Endothelial cell of umbilical vein (primary cell): ENCODE results near the gene LUC7L. TPM values are rescaled to one million over a fixed set of nuclear protein-coding genes. Genes with fewer than 3 reads are reported as not detected.

Source experiments
- BruUV-seq: library from RNA; stranded (reverse); fragments of 400-500 nt; replicated peaks from 2 replicates; lab custom pipeline; 2021; lab: Mats Ljungman, UMichigan
- CTCF ChIA-PET: fragments of 300-600, 350-600 bp; sonication (Branson Sonifier 250); formaldehyde crosslinking; loops from one replicate; lab custom pipeline; 2021; ENCODE audit warnings: antibody characterized with exemption, inconsistent platforms; lab: Charles Lee
- POLR2A ChIA-PET: fragments of 300-600, 350-600 bp; sonication (Branson Sonifier 250); formaldehyde crosslinking; loops from one replicate; lab custom pipeline; 2021; ENCODE audit warnings: antibody characterized with exemption, inconsistent platforms; lab: Charles Lee
- DNase-seq: peaks from one replicate; pipeline ENCODE4 v3.0.0-alpha.2; 2011; ENCODE audit warnings: low read depth, low spot score
- FAIRE-seq: peaks from 2 replicates; lab custom pipeline; 2011; peaks lifted over from hg19 to GRCh38; lab: Jason Lieb, UNC
- H2AFZ ChIP-seq: 2 replicates; pipeline ENCODE4 v1.6.0; 2012; ENCODE audit warnings: low read depth, low read length, control low read depth, inconsistent platforms
- H3K27ac ChIP-seq: 2 replicates; pipeline ENCODE4 v1.5.1; 2011; ENCODE audit warnings: low read depth, mild to moderate bottlenecking, control low read depth, low read length, moderate library complexity; ENCODE audit not compliant: insufficient read depth
- H3K27me3 ChIP-seq, 2 experiments: 2 replicates each; pipeline versions ENCODE4 v1.6.0 to v1.6.1; 2011; ENCODE audit warnings: low read length in 2 of 2, mixed read lengths in 1 of 2; ENCODE audit not compliant: control insufficient read depth in 2 of 2, insufficient read depth in 2 of 2
- H3K36me3 ChIP-seq, 2 experiments: 2 replicates in 1 of 2; 3 replicates in 1 of 2; pipeline ENCODE4 v1.5.1; 2011; ENCODE audit warnings: low read length in 2 of 2, mild to moderate bottlenecking in 1 of 2, moderate library complexity in 1 of 2; ENCODE audit not compliant: control insufficient read depth in 2 of 2, insufficient read depth in 2 of 2; ENCODE audit errors: extremely low read depth in 1 of 2
- H3K4me1 ChIP-seq: 3 replicates; pipeline ENCODE4 v1.5.1; 2011; ENCODE audit warnings: mild to moderate bottlenecking, low read length; ENCODE audit not compliant: control insufficient read depth, insufficient read depth; ENCODE audit errors: extremely low read depth
- H3K4me2 ChIP-seq: 2 replicates; pipeline ENCODE4 v1.6.1; 2011; ENCODE audit warnings: low read length, control low read depth, mixed read lengths; ENCODE audit not compliant: insufficient read depth
- H3K4me3 ChIP-seq, 3 experiments: fragments of 200-600 bp in 1 of 3; sonication (generic), shearing (Covaris generic) in 1 of 3; replicated peaks in 1 of 3; 2 replicates each; pipeline ENCODE4 v1.5.1; 2011 to 2016; ENCODE audit warnings: control low read depth in 3 of 3, low read length in 3 of 3, mild to moderate bottlenecking in 2 of 3, inconsistent platforms in 1 of 3, low read depth in 1 of 3, moderate library complexity in 1 of 3; ENCODE audit not compliant: insufficient read depth in 1 of 3
- H3K79me2 ChIP-seq: 2 replicates; pipeline ENCODE4 v1.6.0; 2012; ENCODE audit warnings: low read length, inconsistent platforms; ENCODE audit not compliant: control insufficient read depth, insufficient read depth
- H3K9ac ChIP-seq: replicated peaks from 2 replicates; pipeline ENCODE3; 2011; ENCODE audit warnings: low read length, control low read depth; ENCODE audit not compliant: insufficient read depth; ENCODE audit errors: extremely low read depth
- H3K9me1 ChIP-seq: replicated peaks from 3 replicates; pipeline ENCODE4 v1.6.0; 2011; ENCODE audit warnings: mild to moderate bottlenecking, low read length; ENCODE audit not compliant: control insufficient read depth, insufficient read depth; ENCODE audit errors: extremely low read depth
- H3K9me3 ChIP-seq: replicated peaks from 2 replicates; pipeline ENCODE4 v1.5.1; 2012; ENCODE audit warnings: low read length, inconsistent platforms; ENCODE audit not compliant: control insufficient read depth, insufficient read depth
- H4K20me1 ChIP-seq: replicated peaks from 2 replicates; pipeline ENCODE3; 2011; ENCODE audit warnings: mild to moderate bottlenecking, low read length; ENCODE audit not compliant: control insufficient read depth, insufficient read depth; ENCODE audit errors: extremely low read depth
- CTCF ChIP-seq, 2 donors: IDR thresholded peaks; 1 replicate in 1 of 2; 2 replicates in 1 of 2; pipeline ENCODE4 v1.5.1; 2011; ENCODE audit warnings: low read length in 2 of 2, mild to moderate bottlenecking in 2 of 2, moderate library complexity in 2 of 2, control low read depth in 1 of 2, inconsistent platforms in 1 of 2, low read depth in 1 of 2; ENCODE audit not compliant: insufficient read depth in 1 of 2; ENCODE audit errors: extremely low read depth in 1 of 2
- EZH2 ChIP-seq: IDR thresholded peaks from 2 replicates; pipeline ENCODE4 v1.6.1; 2012; ENCODE audit warnings: borderline replicate concordance, low read depth, mild to moderate bottlenecking, moderate library complexity, low read length, inconsistent platforms; ENCODE audit not compliant: severe bottlenecking
- FOS ChIP-seq: IDR thresholded peaks from 2 replicates; pipeline ENCODE4 v1.6.1; 2011; ENCODE audit warnings: mild to moderate bottlenecking, low read length, moderate library complexity, borderline replicate concordance; ENCODE audit not compliant: insufficient read depth
- GATA2 ChIP-seq: IDR thresholded peaks from 2 replicates; pipeline ENCODE4 v1.7.0; 2011; ENCODE audit warnings: low read depth, mild to moderate bottlenecking, moderate library complexity, mixed read lengths, low read length; ENCODE audit not compliant: insufficient read length, insufficient read depth
- JUN ChIP-seq: IDR thresholded peaks from 2 replicates; pipeline ENCODE4 v1.6.1; 2011; ENCODE audit warnings: borderline replicate concordance, low read depth; ENCODE audit not compliant: insufficient read length, insufficient read depth
- MAX ChIP-seq: IDR thresholded peaks from 2 replicates; pipeline ENCODE4 v1.6.1; 2011; ENCODE audit not compliant: insufficient read depth, insufficient read length
- MYC ChIP-seq: IDR thresholded peaks from one replicate; pipeline ENCODE4 v1.6.1; 2011; ENCODE audit warnings: mild to moderate bottlenecking, low read depth, low read length
- POLR2A ChIP-seq: IDR thresholded peaks from 2 replicates; pipeline ENCODE4 v1.6.1; 2012; ENCODE audit warnings: low read depth, mild to moderate bottlenecking, control low read depth, low read length
- POLR2AphosphoS5 ChIP-seq: IDR thresholded peaks from 2 replicates; pipeline ENCODE4 v1.6.1; 2012; ENCODE audit warnings: low read depth, mild to moderate bottlenecking, control low read depth, low read length, moderate library complexity; ENCODE audit not compliant: insufficient read depth
- dilution Hi-C: fragments of 300-500 bp; cut with MboI; formaldehyde crosslinking; loops from one replicate; pipeline ENCODE4 v1.15.0; 2019; ENCODE audit warnings: low sequenced_read_pairs; ENCODE audit not compliant: extremely low pct_ligation_motif_present
- intact Hi-C: fragments of 100-400 bp; cut with micrococcal nuclease; formaldehyde crosslinking; loops from one replicate; pipeline ENCODE4 v1.10.0; 2022
- polyA plus RNA-seq, 4 experiments: library from polyadenylated mRNA; depleted of rRNA in 3 of 4; stranded (reverse) in 3 of 4; unstranded in 1 of 4; fragments of >200 nt; gene quantifications; 2 replicates each; pipeline versions ENCODE4 v1.2.1 to v1.2.3, GENCODE V29; 2011 to 2012; ENCODE audit warnings: missing spikeins in 1 of 4
- total RNA-seq: library from RNA; stranded (reverse); gene quantifications from 2 replicates; pipeline ENCODE4 v1.2.3, GENCODE V29; 2021

Gene LUC7L
- total and polyA plus RNA-seq, 2 donors (not counting 3 experiments of a cell fraction or from before 2014, with no cell fraction given), result 75.4 to 94.7 TPM

GRCh38 chr16:143047-143446 is 86.2 kb downstream of the LUC7L start:
- TF ChIP-seq CTCF (IDR thresholded peaks at IDR 0.05; ENCODE audit: extremely low read depth in 1 of 2, insufficient read depth in 1 of 2, low read depth in 1 of 2, low read length in 2 of 2), result no peak
- TF ChIP-seq GATA2, result no peak
- TF ChIP-seq EZH2, result no peak
- no peak for TF ChIP-seq MAX
- no peak for TF ChIP-seq MYC
- no peak for TF ChIP-seq POLR2A
- TF ChIP-seq FOS, result no peak
- no peak for TF ChIP-seq POLR2AphosphoS5
- no peak for TF ChIP-seq JUN
- Histone ChIP-seq H3K79me2 (peaks cover under 1% of the 10 kb centered on the region), H4K20me1 (no peaks in the 10 kb centered on the region), H3K27ac (no peak overlapping the region), H3K36me3 (no peaks in the 10 kb centered on the region), H3K9ac (no peak overlapping the region), H3K9me3 (no peaks in the 10 kb centered on the region), H3K9me1 (no peaks in the 10 kb centered on the region), H3K4me2 (no peak overlapping the region), H3K27me3 (no peaks in the 10 kb centered on the region), H2AFZ (no peak overlapping the region), H3K4me1 (no peaks in the 10 kb centered on the region), H3K4me3 (no peak overlapping the region)
- intact Hi-C loops, result no loop called here
- DNase-seq (no peak), FAIRE-seq (no peak)
- BruUV-seq, result no TSS peak
- dilution Hi-C loops, result no loop called here
- ChIA-PET POLR2A (no interaction called here), CTCF (interaction anchor here (1.4 kb wide), 1 partner anchor 25 kb away, joined by 4 read pairs; no protein-coding TSS in a partner anchor)
